ENCODE results near the gene CLEC2L. TPM values are rescaled to one million over a fixed set of nuclear protein-coding genes. Genes with fewer than 3 reads are reported as not detected.

Gene CLEC2L
- total and polyA plus RNA-seq, 2 of the 8 experiments (the other 6 are each of a cell fraction or from before 2014, with no cell fraction given): 0.20 to 1.9 TPM

- CTCF ChIA-PET (ENCODE audit: partially characterized antibody): interaction anchor here (2.6 to 4.2 kb wide), 3 partner anchors 16 to 416 kb away, joined by 14 to 15 read pairs (median 15); no protein-coding TSS in a partner anchor
- peaks cover 0 to 3% of the 10 kb centered on the region in 2 experiments for H4K20me1 ChIP-seq (replicated peaks in 1 of 2; ENCODE audit: control insufficient read depth in 1 of 2, insufficient read depth in 2 of 2, low read length in 2 of 2)
- H3K79me2 ChIP-seq (ENCODE audit: control insufficient read depth in 1 of 2, insufficient read depth in 2 of 2, low read length in 2 of 2): no peaks in the 10 kb centered on the region
- TF ChIP-seq SIN3A (conservative IDR thresholded peaks at IDR 0.05 in 1 of 2, IDR thresholded peaks at IDR 0.05 in 1 of 2; ENCODE audit: low read depth in 1 of 2, low read length in 2 of 2): no peak
- no peak for TF ChIP-seq CTCF (IDR thresholded peaks at IDR 0.05; ENCODE audit: control extremely low read depth in 1 of 3, insufficient read depth in 1 of 3, low read depth in 1 of 3, low read length in 3 of 3)
- no peak overlapping the region for H2AK5ac ChIP-seq (ENCODE audit: low read depth, low read length)
- H3K9ac ChIP-seq (replicated peaks in 1 of 4; ENCODE audit: extremely low read depth in 1 of 4, low read depth in 3 of 4, low read length in 3 of 4): no peak overlapping the region
- no peak overlapping the region for H3K4me2 ChIP-seq (ENCODE audit: insufficient read depth in 1 of 2, low read depth in 2 of 2, low read length in 2 of 2)
- no peak overlapping the region for H2BK120ac ChIP-seq (replicated peaks; ENCODE audit: low read depth, low read length)
- no peak overlapping the region for H2BK20ac ChIP-seq (ENCODE audit: low read length)
- H2BK12ac ChIP-seq (ENCODE audit: low read depth, low read length): no peak overlapping the region
- H3K23me2 ChIP-seq (ENCODE audit: low read depth, low read length): no peaks in the 10 kb centered on the region
- FAIRE-seq (no peak), DNase-seq (ENCODE audit: low read depth in 1 of 2, low spot score in 2 of 2) (no peak)
- no peak overlapping the region for H3K23ac ChIP-seq (ENCODE audit: insufficient read length)
- no peak overlapping the region for H3K27ac ChIP-seq (ENCODE audit: low read depth, low read length)
- no peak overlapping the region for H4K5ac ChIP-seq (ENCODE audit: insufficient read length, low read depth, low read length)
- H3K4me1 ChIP-seq (replicated peaks in 1 of 4; ENCODE audit: control insufficient read depth in 3 of 4, insufficient read depth in 4 of 4, low read length in 3 of 4): no peaks in the 10 kb centered on the region; a peak in 1 of 7 replicates
- H4K8ac ChIP-seq (ENCODE audit: extremely low read depth, insufficient read depth, low read length): no peak overlapping the region
- no peak overlapping the region for H2BK15ac ChIP-seq (ENCODE audit: low read length)
- H3K56ac ChIP-seq (replicated peaks; ENCODE audit: insufficient read length, low read depth, low read length): no peak overlapping the region
- H2AFZ ChIP-seq (ENCODE audit: low read length): no peak overlapping the region
- H3K79me1 ChIP-seq (ENCODE audit: low read depth, low read length): no peaks in the 10 kb centered on the region
- POLR2A ChIA-PET (ENCODE audit: partially characterized antibody): no interaction called here
- no peak overlapping the region for H3K4me3 ChIP-seq (ENCODE audit: extremely low read depth in 1 of 4, insufficient read depth in 2 of 4, low read depth in 3 of 4, low read length in 4 of 4)
- H3K36me3 ChIP-seq (ENCODE audit: control insufficient read depth in 2 of 4, insufficient read depth in 4 of 4, low read length in 3 of 4): no peaks in the 10 kb centered on the region; a peak in 1 of 8 replicates
- WGBS, 2 experiments (ENCODE audit: extremely low coverage in 1 of 2, insufficient coverage in 1 of 2, insufficient read length in 1 of 2, insufficient replicate concordance in 2 of 2, low coverage in 1 of 2, low lambda C conversion rate in 2 of 2, missing lambda C conversion rate in 1 of 2): 91% methylated on average over 3 of the region's 3 CpGs; no CpG with 5 or more reads in 1 of the 2 experiments
- no peak overlapping the region for H2BK5ac ChIP-seq (ENCODE audit: low read depth, low read length)
- H3K27me3 ChIP-seq (replicated peaks in 1 of 4; ENCODE audit: control insufficient read depth in 3 of 4, extremely low read depth in 1 of 4, insufficient read depth in 3 of 4, low read length in 3 of 4): no peaks in the 10 kb centered on the region
- H3K14ac ChIP-seq (ENCODE audit: insufficient read length): no peak overlapping the region
- no peak overlapping the region for H4K91ac ChIP-seq (replicated peaks; ENCODE audit: insufficient read length, low read length)
- no peak overlapping the region for H3K18ac ChIP-seq (ENCODE audit: extremely low read depth, low read length)
- H3K4ac ChIP-seq (replicated peaks; ENCODE audit: insufficient read length, low read depth, low read length): no peak overlapping the region
- no peaks in the 10 kb centered on the region for H3K9me3 ChIP-seq (ENCODE audit: insufficient read depth in 2 of 2, low read depth in 1 of 2, low read length in 1 of 2)
Observed at GRCh38 chr7:139586286-139586685, 62.8 kb downstream of the CLEC2L start.

Data from H1 (cell line).